SK-N-MC (cell line): ENCODE results near the gene MAP3K12.

ENCODE experiments used
- EZH2 ChIP-seq: fragments of 200-600 bp; sonication (generic); IDR thresholded peaks from one replicate; pipeline ENCODE4 v1.6.1; 2017; ENCODE audit warnings: antibody characterized with exemption
- POLR2AphosphoS5 ChIP-seq: IDR thresholded peaks from 2 replicates; pipeline ENCODE4 v1.6.1; 2012; ENCODE audit warnings: mild to moderate bottlenecking, low read depth, low read length, borderline replicate concordance

- TF ChIP-seq POLR2AphosphoS5 (no peak), EZH2 (no peak)
These were observed 7.8 kb upstream of the MAP3K12 start, which contains the start of gene NPFF for GRCh38 chr12:53506881-53507602.
